G401 (cell line): Measurements from ENCODE around the gene ELP1. TPM values are rescaled to one million over a fixed set of nuclear protein-coding genes. Genes with fewer than 3 reads are reported as not detected.
"Not testable (repeated sequence)": the region's sequence is repeated elsewhere in the genome, so short reads cannot be mapped to it uniquely, and the experiment has no call there.

ENCODE experiments used
- DNase-seq: peaks from one replicate; pipeline ENCODE4 v3.0.0-alpha.2; 2015; ENCODE audit warnings: low spot score
- in situ Hi-C: cut with HindIII; loops from 2 replicates; pipeline ENCODE4 v1.10.0; 2016; ENCODE audit warnings: low sequenced_read_pairs, mixed read lengths
- total RNA-seq: library from RNA; depleted of rRNA; stranded (reverse); fragments of >200 nt; shearing (Covaris generic); gene quantifications from 2 replicates; pipeline ENCODE4 v1.2.3, GENCODE V29; 2014

Gene ELP1
- total RNA-seq, 1 experiment from 2014 or later: 54.7 TPM

DNA sequence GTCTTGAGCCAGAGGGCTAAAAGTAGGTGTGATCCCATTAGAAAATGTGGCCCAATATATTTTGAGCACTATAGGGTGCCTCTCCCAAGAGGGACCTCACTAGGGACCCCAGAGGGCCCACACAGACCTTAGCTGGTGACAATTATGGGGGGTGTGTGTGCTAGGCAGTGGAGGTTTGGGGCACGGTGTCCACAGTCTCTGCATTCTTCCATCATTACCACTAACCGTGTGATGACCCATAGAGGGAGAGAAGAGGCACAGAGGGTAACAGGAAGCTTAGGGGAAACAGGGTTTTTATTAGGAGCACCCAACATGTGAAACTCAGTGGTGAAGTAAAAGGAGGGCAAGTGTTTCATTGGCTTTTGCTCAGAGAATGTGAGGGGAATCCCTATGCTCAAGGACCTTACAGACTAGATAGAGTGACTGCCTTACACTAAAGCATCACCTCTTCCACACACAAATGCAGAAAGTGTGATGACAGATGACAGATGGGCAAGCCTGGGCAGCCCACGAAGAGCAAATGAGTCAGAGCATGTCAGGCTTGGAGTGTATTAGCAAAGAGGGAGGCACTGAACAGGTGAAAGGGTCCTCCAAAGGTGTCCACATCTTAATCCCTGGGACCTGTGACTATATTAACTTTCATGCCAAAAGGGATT lies 74.3 kb downstream of the ELP1 start:
- DNase-seq: no peak

DNA sequence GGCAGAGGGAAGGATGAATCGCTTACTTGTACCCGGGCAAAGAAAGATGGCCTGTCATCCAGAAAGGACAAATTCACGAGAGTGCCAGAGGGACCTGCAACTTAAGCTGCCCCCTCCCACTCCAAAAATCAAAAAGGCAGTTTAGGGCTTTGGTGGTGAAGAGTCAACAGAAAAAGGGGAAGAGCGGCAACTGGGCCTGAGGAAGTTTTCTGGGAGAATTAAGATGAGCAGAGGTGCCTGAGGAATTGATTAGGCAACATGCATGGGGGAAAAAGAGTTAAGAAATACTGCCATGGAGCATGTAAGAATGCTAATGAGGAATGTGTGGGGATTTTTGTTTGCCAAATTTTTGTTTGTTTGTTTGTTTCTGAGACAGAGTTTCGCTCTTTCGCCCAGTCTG lies 76.4 kb downstream of the ELP1 start:
- in situ Hi-C loops: no loop called here
- DNase-seq: no peak

More for the DNA sequence above, 74.3 kb downstream of the ELP1 start:
- in situ Hi-C loops: no loop called here

DNA sequence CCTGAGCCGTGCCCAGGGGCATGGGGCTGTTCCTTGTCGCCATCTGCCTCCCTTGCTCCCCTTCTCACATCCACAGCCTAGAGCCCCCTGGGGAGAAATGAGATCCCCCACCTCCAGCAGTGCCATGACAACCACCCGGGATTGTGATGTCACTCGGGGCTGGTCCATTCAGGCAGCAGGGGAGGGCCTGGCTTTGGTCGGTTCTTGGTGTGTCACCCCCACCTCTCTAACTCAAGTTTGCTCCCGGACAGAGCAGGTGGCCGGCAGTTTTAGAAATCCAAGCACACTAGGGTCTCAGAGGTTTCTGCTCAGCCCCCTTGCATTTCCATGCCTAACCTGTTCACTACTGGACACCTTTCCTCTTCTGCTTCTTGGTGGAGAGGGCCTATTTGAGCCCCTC lies 78.0 kb downstream of the ELP1 start, which contains the start of gene ACTL7B:
Gene ACTL7B (minus strand): TSS at position 99 of the 400 bp plus-strand sequence. CDS start 56 bp downstream, at position 43.
- no peak for DNase-seq
- in situ Hi-C loops: no loop called here

DNA sequence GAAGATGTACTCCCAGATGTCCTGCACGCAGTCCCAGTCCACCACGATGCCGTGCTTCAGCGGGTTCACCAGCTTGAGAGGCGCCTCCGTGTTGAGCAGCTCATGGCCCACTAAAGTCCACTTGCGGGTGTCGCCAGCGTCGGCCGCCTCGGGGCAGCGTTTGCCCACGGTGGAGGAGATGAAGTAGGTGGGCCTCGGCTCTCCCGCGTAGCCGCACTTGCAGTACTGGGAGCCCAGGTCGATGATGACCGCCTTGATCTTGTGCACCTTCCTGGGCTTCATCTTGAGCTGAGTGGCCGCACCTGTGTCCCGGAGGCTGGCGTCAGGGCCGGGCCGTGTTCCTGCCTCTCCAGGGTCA lies 78.4 kb downstream of the ELP1 start:
- in situ Hi-C loops: no loop called here
- DNase-seq: no peak

DNA sequence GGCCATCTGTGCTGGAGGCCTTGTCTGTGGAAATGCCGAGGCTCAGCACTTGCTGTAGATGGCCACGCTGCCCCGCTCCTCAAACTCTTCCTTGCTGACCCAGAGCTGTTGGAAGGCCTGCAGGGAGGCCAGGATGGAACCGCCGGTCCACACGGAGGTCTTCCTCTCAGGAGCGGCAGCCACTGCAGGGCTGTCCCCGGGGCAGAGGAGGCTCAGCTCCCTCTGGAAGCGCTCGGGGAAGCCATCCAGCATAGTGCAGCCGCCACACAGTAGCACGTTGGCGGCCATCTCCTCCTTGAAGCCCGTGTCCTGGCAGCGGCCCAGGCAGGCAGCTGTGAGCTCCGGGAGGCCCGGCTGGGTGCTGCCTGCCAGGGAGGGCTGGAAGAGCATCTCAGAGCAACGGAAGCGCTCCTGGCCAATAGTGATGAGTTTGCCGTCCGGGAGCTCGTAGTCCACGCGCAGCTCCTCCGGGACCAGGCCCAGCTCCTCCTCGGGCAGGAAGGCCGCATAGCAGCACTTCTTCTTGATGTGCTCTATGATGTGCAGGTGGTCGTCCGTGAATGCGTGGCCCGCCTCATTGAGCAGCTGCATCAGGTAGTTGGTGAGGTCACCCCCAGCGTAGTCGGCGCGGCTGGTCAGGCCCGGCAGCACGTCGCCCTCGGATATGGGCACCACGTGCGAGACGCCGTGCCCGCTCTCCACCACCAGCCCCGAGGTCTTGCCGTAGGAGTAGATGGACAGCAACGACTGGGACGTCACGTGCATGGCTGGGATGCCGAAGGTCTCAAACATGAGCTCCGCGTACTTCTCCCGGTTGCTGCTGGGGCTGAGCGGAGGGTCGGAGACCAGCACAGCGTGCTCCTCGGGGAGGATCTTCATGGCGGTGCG lies 79.0 kb downstream of the ELP1 start:
- no peak for DNase-seq
- in situ Hi-C loops: no loop called here

DNA sequence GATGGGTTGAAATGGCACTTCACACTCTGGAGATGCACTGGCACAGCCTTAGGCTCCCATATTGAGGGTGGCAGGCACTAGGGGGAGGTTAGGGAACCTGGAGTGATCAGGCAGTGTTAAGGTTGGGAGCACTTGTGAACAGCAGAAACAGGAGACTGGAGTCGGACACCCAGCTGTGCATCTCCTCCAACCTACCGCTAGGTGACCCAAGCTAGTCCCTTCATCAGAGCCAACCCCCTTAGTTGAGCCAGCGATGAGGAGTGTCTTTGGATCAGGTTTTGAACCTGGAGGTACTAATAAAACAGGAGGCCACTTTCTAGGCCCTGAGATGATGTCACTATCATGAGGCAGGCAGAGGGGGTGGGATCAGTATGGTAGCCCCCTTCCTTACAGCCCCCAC lies 79.8 kb downstream of the ELP1 start:
- in situ Hi-C loops: no loop called here
- no peak for DNase-seq

DNA sequence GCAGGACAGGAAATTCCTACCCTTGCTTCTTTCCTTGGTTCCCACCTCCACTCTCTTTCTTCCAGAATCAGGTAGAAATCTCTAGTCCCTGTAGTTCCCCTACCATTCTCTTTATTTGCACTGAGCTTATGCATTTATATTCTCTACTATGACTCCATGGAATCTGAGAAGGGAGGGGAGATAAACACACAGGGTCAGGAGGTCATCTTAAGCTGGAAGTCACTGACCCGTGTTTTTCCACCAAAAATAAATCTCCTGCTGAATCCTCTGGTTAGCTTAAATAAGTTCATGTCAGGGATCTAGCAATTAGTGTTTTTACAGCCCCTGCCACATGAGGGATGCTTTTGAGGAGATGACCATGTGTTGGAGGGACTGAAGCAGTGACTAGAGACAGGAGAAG lies 81.8 kb downstream of the ELP1 start:
- in situ Hi-C loops: no loop called here
- no peak for DNase-seq

DNA sequence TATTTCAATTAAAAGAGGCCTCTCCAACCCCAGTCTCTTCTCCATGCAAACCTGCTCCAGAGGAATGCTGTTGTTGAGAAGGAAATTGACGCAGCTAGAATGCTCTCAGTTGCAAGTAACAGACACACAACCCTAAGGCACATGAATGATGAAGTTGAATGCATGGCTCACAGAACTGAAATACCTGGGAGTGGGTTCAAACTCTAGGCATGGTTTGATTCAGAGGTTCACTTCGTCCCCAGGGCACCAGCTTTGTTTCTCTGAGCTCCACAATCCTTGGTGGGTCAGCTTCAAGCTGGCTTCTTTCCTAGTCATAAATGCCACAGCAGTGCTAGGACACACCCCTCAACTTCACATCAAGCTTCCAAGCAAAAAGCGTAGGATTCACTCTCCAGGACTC lies 82.8 kb downstream of the ELP1 start:
- no peak for DNase-seq
- in situ Hi-C loops: no loop called here

DNA sequence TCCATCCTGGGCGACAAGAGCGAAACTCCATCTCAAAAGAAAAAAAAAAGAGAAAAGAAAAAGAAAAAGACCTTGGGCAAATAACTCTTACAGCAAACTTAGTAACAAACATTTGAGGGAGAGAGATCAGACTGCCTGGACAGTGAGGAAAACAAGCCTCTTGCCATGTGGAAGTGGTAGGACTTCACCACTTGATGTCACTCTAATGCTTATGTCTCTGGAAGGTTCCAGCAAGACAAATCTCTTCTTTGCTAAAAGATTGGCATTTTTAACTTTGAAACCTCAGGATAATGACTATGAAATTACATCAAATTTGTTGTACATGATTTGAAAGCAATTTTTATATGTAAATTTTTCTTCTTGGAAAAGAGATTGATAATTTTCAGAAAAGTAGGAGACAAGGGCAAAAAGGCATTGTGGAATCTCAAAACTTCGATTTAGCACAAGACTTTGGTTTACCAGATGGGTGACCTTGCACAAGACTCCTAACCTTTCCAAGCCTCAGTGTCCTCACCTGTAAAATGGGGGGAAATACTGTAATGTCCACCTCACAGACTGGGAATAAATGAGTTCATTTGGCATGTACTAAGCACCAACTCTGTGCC lies 83.5 kb downstream of the ELP1 start:
- peak; percentile 11 for DNase-seq
- in situ Hi-C loops: no loop called here

DNA sequence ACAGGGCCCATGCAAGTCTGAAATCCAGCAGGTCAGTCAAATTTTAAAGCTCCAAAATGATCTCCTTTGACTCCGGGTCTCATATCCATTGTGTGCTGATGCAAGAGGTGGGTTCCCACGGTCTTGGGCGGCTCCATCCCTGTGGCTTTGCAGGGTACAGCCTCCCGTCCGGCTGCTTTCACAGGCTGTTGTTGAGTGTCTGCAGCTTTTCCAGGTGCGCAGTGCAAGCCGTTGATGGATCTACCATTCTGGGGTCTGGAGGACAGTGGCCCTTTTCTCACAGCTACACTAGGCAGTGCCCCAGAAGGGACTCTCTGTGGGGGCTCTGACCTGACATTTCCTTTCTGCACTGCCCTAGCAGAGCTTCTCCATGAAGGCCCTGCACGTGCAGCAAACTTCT lies 85.6 kb downstream of the ELP1 start:
- in situ Hi-C loops, DNase-seq: not testable (repeated sequence)

DNA sequence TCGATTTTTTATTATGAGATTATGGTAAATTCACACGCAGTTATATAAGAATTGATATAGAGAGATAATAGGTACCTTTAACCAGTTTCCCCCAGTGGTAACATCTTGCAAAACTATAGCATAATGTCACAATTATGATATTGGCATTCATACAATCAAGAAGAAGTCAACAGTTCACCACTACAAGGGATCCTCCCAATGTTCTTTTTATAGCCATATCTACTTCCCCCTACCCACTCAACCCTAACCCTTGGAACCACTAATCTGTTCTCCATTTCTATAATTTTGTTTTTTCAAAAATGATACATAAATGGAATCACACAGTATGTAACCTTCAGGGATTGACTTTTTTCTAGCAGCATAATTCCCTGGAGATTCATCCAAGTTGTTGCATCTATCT lies 88.0 kb downstream of the ELP1 start:
- in situ Hi-C loops: no loop called here
- no peak for DNase-seq

DNA sequence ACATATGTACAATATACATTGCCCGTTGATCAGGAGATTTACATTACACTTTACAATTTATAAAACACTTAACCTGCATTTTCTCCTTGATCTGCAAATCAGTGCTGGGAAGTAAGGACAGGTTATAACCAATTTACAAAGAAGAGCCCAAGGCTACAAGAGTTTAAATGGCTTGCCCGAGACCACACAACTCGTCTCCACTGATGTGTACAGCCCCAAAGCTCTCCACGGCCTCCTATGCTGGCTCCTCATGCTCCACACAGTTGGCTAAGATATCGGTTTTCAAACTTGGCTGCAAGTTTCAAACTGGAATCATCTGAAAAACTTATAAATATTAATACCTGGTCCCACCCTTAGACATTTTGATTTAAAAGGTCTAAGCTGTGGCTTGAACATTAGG lies 88.4 kb downstream of the ELP1 start:
- no peak for DNase-seq
- in situ Hi-C loops: no loop called here

DNA sequence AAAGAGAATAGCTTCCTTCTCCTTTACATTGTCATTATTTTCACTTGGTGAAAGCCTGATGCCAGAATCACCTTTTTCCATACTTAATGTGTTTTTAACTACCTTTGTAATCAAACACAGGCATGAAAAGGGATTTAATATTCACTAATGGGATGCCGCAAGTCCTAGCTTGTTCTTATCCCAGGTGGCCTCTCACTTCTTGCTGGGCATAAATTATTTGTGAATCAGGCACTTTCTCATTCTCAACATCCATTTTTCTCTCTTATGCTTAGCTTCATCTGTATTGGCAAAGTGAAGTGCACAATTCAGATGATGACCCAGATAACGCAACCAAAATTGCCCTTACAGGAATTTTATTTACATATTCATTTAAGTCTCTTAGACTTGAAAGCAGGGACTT lies 89.1 kb downstream of the ELP1 start:
- in situ Hi-C loops: no loop called here
- no peak for DNase-seq

DNA sequence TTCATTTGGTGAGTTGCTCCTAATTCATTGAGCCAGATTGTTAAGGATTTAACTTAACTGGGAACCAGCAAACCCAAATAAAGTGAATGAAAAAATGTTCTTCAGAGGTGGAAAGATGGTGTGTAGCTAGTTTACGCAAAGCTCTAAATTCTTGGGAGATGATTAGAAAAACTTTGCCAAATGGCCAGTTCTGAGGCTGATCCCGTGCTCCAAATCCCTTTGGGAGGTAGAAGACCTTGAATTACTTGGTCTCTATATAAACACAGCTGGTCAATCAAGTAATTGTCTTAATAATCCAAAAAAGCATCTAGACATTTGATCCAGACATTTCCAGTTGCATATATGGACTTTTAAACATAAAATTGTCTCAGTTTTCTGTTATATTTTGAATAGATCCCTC lies 89.5 kb downstream of the ELP1 start:
- DNase-seq: no peak
- in situ Hi-C loops: no loop called here

DNA sequence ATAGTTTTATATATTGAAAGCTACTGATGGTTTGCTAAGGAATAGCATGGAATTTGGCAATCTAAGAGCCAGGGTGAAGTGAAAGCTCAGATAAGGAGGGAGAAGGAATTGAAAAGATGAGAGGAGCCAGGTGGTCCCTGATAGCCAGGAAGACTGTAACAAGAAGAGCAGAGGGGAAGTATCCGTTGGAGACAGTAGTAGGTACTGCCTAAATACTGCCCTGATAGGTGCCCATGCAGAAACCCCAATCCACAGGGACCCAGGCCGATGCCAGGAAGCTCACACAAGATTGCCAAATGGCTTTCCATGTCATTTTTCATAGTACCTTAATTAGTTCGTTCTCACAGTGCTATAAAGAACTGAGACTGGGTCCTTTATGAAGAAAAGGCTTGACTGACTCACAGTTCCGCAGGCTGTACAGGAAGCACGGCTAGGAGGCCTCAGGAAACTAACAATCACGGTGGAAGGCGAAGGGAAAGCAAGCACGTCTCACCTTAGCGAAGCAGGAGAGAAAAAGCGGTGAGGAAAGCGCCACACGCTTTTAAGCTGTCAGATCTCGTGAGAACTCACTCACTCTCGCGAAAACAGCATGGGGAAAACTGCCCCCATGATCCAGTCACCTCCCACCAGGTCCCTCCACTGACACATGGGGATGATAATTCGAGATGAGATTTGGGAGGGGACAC lies 91.2 kb downstream of the ELP1 start:
- in situ Hi-C loops: no loop called here
- DNase-seq: no peak

DNA sequence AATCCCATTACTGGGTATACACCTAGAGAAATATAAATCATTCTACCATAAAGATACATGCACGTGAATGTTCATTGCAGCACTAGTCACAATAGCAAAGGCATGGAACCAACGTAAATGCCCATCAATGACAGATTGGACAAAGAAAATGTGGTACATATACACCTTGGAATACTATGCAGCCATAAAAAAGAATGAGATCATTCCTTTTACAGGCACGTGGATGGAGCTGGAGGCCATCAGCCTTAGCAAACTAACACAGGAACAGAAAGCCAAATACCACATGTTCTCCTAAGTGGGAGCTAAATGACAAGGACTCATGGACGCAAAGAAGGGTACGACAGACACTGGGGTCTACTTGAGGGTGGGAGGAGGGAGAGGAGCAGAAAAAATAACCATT lies 94.4 kb downstream of the ELP1 start:
- in situ Hi-C loops, DNase-seq: not testable (repeated sequence)

DNA sequence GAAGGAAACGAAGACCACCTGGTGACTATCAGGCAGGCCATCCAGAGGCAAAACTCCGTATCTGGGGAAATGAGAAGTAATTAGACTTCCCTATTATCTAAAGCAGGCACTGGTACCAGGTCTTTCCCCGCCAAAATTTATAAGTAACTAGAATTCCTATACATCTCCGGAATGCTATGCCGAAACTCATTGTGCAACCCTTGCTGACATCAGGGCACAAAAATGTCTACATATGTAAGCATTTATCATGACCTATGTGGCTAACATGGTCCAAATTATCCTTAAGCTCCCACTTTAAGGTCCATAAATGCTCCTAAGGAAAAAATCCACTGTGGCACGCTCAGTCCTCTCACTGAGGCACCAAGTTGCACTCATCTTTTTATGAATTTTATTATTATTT lies 95.9 kb downstream of the ELP1 start:
- in situ Hi-C loops: no loop called here
- DNase-seq: no peak

DNA sequence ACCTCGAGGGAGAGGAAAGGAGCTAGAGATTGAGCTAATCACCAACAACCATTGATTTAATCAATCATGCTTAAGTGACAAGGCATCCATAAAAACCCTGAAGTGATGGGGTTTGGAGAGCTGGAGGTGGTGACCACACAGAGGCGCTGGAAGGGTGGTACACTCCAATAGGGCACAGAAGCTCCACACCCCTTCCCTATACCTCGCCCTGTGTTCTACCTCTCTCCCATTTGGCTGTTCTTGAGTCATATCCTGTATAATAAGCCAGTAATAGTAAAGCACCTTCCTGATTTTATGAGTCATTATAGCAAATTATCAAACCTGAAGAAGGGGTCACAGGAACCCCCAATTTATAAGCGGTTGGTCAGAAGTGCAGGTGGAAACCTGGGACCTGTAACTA lies 96.4 kb downstream of the ELP1 start:
- in situ Hi-C loops: no loop called here
- no peak for DNase-seq

DNA sequence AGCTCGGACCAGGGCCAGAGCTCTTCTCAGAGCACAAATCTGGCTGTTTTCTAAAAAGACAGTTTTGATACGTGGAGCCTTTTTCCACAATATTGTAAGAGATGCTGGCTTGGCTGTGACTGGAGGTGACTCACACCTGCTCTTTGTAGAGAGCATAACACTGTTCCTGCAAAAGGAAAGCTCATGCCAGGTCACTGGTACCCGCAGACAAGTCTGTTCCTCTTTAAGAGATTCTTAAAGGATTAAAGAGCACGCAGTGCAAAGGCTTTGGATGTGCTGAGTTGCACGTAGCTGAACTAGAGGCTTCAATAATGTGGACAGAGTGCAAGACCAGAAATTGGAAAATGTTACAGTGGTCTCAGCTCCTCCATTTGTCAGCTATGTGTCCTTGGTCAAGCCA lies 97.1 kb downstream of the ELP1 start:
- DNase-seq: no peak
- in situ Hi-C loops: no loop called here

DNA sequence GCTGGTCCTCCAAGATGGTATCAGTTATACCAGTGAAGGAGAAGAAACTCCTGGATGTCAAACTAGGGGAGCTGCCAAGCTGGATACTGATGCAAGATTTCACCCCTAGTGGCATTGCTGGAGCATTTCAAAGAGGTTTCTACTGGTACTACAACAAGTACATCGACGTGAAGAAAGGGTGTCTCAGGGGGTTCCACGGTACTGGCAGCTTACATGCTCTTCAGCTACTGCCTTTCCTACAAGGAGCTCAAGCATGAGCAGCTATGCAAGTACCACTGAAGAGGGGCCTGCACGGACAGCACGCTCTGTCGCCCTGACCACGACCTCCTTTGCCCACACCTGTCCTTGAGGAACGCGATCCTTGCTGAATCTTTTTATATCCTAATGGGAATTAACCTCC lies 97.6 kb downstream of the ELP1 start:
- in situ Hi-C loops: no loop called here
- DNase-seq: no peak
